ENCODE results near the gene PIP4K2A.

Gene PIP4K2A

GRCh38 chr10:22712956-22713852, 1.2 kb downstream of the PIP4K2A start:
- H2BK120ac ChIP-seq (ENCODE audit: low read depth, low read length) = no peak overlapping the region
- H2AK5ac ChIP-seq (ENCODE audit: low read length) = no peak overlapping the region
- H3K4me2 ChIP-seq (ENCODE audit: low read length) = peak overlapping the region; percentile 77
- WGBS (ENCODE audit: extremely low coverage, insufficient coverage, low lambda C conversion rate) = no CpG with 5 or more reads among the region's 73 CpGs
- H2BK15ac ChIP-seq (replicated peaks; ENCODE audit: low read depth) = no peak overlapping the region
- peak overlapping the region; percentile 39 for H3K4me3 ChIP-seq (ENCODE audit: low read length)
- H3K27ac ChIP-seq (ENCODE audit: low read depth, low read length) = no peak overlapping the region
- H3K4ac ChIP-seq (ENCODE audit: low read depth, low read length) = no peak overlapping the region
- no peak overlapping the region for H3K18ac ChIP-seq (ENCODE audit: low read length)
- H3K23ac ChIP-seq (ENCODE audit: low read length) = no peak overlapping the region
- no peaks in the 10 kb centered on the region for H3K36me3 ChIP-seq (ENCODE audit: control insufficient read depth, insufficient read depth, low read length)
- DNase-seq = peak; percentile 70
- H2BK5ac ChIP-seq (ENCODE audit: low read length) = no peak overlapping the region
- H4K5ac ChIP-seq (ENCODE audit: low read length) = no peak overlapping the region
- peak overlapping the region; percentile 47 for H3K56ac ChIP-seq (ENCODE audit: low read length)
- no peak overlapping the region for H4K8ac ChIP-seq (ENCODE audit: low read depth, low read length)
- H3K79me1 ChIP-seq (ENCODE audit: low read length) = peaks cover 6% of the 10 kb centered on the region
- H3K79me2 ChIP-seq (ENCODE audit: control insufficient read depth, insufficient read depth, low read length) = peaks cover 17% of the 10 kb centered on the region
- H3K4me1 ChIP-seq (ENCODE audit: control insufficient read depth, low read depth, low read length) = peaks cover 2% of the 10 kb centered on the region
- peak overlapping the region; percentile 37 for H3K9ac ChIP-seq (ENCODE audit: low read length)
- H3K27me3 ChIP-seq (ENCODE audit: insufficient read depth, low read length, poor library complexity) = peaks cover 2% of the 10 kb centered on the region

GRCh38 chr10:22712211-22712955, 2.0 kb downstream of the PIP4K2A start:
- Histone ChIP-seq H3K9ac (ENCODE audit: low read length) (peak overlapping the region; percentile 24), H3K4me2 (ENCODE audit: low read length) (peak overlapping the region; percentile 43), H2BK15ac (replicated peaks; ENCODE audit: low read depth) (no peak overlapping the region), H3K56ac (ENCODE audit: low read length) (no peak overlapping the region), H3K36me3 (ENCODE audit: control insufficient read depth, insufficient read depth, low read length) (no peaks in the 10 kb centered on the region), H2BK5ac (ENCODE audit: low read length) (no peak overlapping the region), H3K4me3 (ENCODE audit: low read length) (no peak overlapping the region), H3K4me1 (ENCODE audit: control insufficient read depth, low read depth, low read length) (peaks cover 2% of the 10 kb centered on the region), H3K18ac (ENCODE audit: low read length) (no peak overlapping the region), H4K5ac (ENCODE audit: low read length) (no peak overlapping the region), H3K79me1 (ENCODE audit: low read length) (peaks cover 10% of the 10 kb centered on the region), H2BK120ac (ENCODE audit: low read depth, low read length) (no peak overlapping the region), H2AK5ac (ENCODE audit: low read length) (no peak overlapping the region), H3K23ac (ENCODE audit: low read length) (no peak overlapping the region), H3K27ac (ENCODE audit: low read depth, low read length) (no peak overlapping the region), H3K27me3 (ENCODE audit: insufficient read depth, low read length, poor library complexity) (peaks cover 2% of the 10 kb centered on the region), H4K8ac (ENCODE audit: low read depth, low read length) (no peak overlapping the region), H3K4ac (ENCODE audit: low read depth, low read length) (no peak overlapping the region), H3K79me2 (ENCODE audit: control insufficient read depth, insufficient read depth, low read length) (peaks cover 22% of the 10 kb centered on the region)
- no CpG with 5 or more reads among the region's 8 CpGs for WGBS (ENCODE audit: extremely low coverage, insufficient coverage, low lambda C conversion rate)
- no peak for DNase-seq

DNA sequence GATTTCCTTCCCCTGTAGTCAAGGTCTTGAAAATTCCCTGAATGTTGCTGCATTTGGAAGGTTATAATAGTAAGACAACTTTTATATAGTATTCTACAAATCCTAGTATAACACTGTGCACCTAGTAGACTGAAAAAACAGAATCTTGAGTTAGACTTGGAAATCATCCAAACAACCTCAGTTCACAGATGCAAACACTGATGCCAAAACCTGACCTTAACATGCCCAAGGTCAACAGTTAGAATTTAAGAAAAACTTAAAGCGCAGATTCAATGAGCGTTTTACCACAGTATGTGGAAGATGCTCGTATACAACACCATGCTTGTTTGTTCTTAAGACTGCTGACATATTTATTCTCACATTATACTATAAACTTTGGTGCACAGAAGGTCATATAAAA, 3.0 kb downstream of the PIP4K2A start:
- Histone ChIP-seq H3K4me3 (ENCODE audit: low read length) (no peak overlapping the region), H3K18ac (ENCODE audit: low read length) (no peak overlapping the region), H3K79me1 (ENCODE audit: low read length) (peaks cover 10% of the 10 kb centered on the region), H3K23ac (ENCODE audit: low read length) (no peak overlapping the region), H3K36me3 (ENCODE audit: control insufficient read depth, insufficient read depth, low read length) (no peaks in the 10 kb centered on the region), H2AK5ac (ENCODE audit: low read length) (no peak overlapping the region), H2BK120ac (ENCODE audit: low read depth, low read length) (no peak overlapping the region), H3K4ac (ENCODE audit: low read depth, low read length) (no peak overlapping the region), H3K27me3 (ENCODE audit: insufficient read depth, low read length, poor library complexity) (peaks cover 2% of the 10 kb centered on the region), H4K5ac (ENCODE audit: low read length) (no peak overlapping the region), H4K8ac (ENCODE audit: low read depth, low read length) (no peak overlapping the region), H3K4me1 (ENCODE audit: control insufficient read depth, low read depth, low read length) (peaks cover 2% of the 10 kb centered on the region), H3K9ac (ENCODE audit: low read length) (no peak overlapping the region), H3K27ac (ENCODE audit: low read depth, low read length) (no peak overlapping the region), H2BK15ac (replicated peaks; ENCODE audit: low read depth) (no peak overlapping the region), H3K4me2 (ENCODE audit: low read length) (no peak overlapping the region), H3K79me2 (ENCODE audit: control insufficient read depth, insufficient read depth, low read length) (peaks cover 22% of the 10 kb centered on the region), H3K56ac (ENCODE audit: low read length) (no peak overlapping the region), H2BK5ac (ENCODE audit: low read length) (no peak overlapping the region)
- no CpG with 5 or more reads among the region's 3 CpGs for WGBS (ENCODE audit: extremely low coverage, insufficient coverage, low lambda C conversion rate)
- no peak for DNase-seq

- Histone ChIP-seq H3K27me3 (ENCODE audit: insufficient read depth, low read length, poor library complexity) (peaks cover 2% of the 10 kb centered on the region), H3K79me2 (ENCODE audit: control insufficient read depth, insufficient read depth, low read length) (peaks cover 22% of the 10 kb centered on the region), H2BK120ac (ENCODE audit: low read depth, low read length) (no peak overlapping the region), H3K23ac (ENCODE audit: low read length) (no peak overlapping the region), H3K79me1 (ENCODE audit: low read length) (peaks cover 14% of the 10 kb centered on the region), H2BK5ac (ENCODE audit: low read length) (no peak overlapping the region), H4K8ac (ENCODE audit: low read depth, low read length) (no peak overlapping the region), H3K18ac (ENCODE audit: low read length) (no peak overlapping the region), H3K4me1 (ENCODE audit: control insufficient read depth, low read depth, low read length) (peaks cover 2% of the 10 kb centered on the region), H2AK5ac (ENCODE audit: low read length) (no peak overlapping the region), H2BK15ac (replicated peaks; ENCODE audit: low read depth) (no peak overlapping the region), H3K4me2 (ENCODE audit: low read length) (no peak overlapping the region), H4K5ac (ENCODE audit: low read length) (no peak overlapping the region), H3K36me3 (ENCODE audit: control insufficient read depth, insufficient read depth, low read length) (no peaks in the 10 kb centered on the region), H3K4me3 (ENCODE audit: low read length) (no peak overlapping the region), H3K27ac (ENCODE audit: low read depth, low read length) (no peak overlapping the region), H3K9ac (ENCODE audit: low read length) (no peak overlapping the region), H3K56ac (ENCODE audit: low read length) (no peak overlapping the region), H3K4ac (ENCODE audit: low read depth, low read length) (no peak overlapping the region)
- no CpG with 5 or more reads among the region's 10 CpGs for WGBS (ENCODE audit: extremely low coverage, insufficient coverage, low lambda C conversion rate)
- no peak for DNase-seq
These were observed 4.1 kb downstream of the PIP4K2A start for GRCh38 chr10:22710139-22710745.

GRCh38 chr10:22708772-22709171, 5.6 kb downstream of the PIP4K2A start:
- no CpG with 5 or more reads among the region's 1 CpG for WGBS (ENCODE audit: extremely low coverage, insufficient coverage, low lambda C conversion rate)

More at GRCh38 chr10:22708772-22709171, 5.6 kb downstream of the PIP4K2A start:
- H3K23ac ChIP-seq (ENCODE audit: low read length) = no peak overlapping the region
- H4K8ac ChIP-seq (ENCODE audit: low read depth, low read length) = no peak overlapping the region
- H2BK15ac ChIP-seq (replicated peaks; ENCODE audit: low read depth) = no peak overlapping the region
- H3K27me3 ChIP-seq (ENCODE audit: insufficient read depth, low read length, poor library complexity) = no peaks in the 10 kb centered on the region
- no peak overlapping the region for H4K5ac ChIP-seq (ENCODE audit: low read length)
- no peaks in the 10 kb centered on the region for H3K36me3 ChIP-seq (ENCODE audit: control insufficient read depth, insufficient read depth, low read length)
- H3K4ac ChIP-seq (ENCODE audit: low read depth, low read length) = no peak overlapping the region
- no peak overlapping the region for H2BK120ac ChIP-seq (ENCODE audit: low read depth, low read length)
- peaks cover 2% of the 10 kb centered on the region for H3K4me1 ChIP-seq (ENCODE audit: control insufficient read depth, low read depth, low read length)
- no peak overlapping the region for H2AK5ac ChIP-seq (ENCODE audit: low read length)
- peaks cover 16% of the 10 kb centered on the region for H3K79me1 ChIP-seq (ENCODE audit: low read length)
- H3K56ac ChIP-seq (ENCODE audit: low read length) = no peak overlapping the region
- no peak overlapping the region for H2BK5ac ChIP-seq (ENCODE audit: low read length)
- no peak overlapping the region for H3K18ac ChIP-seq (ENCODE audit: low read length)
- H3K4me3 ChIP-seq (ENCODE audit: low read length) = no peak overlapping the region
- no peak overlapping the region for H3K9ac ChIP-seq (ENCODE audit: low read length)
- peaks cover 25% of the 10 kb centered on the region for H3K79me2 ChIP-seq (ENCODE audit: control insufficient read depth, insufficient read depth, low read length)
- H3K27ac ChIP-seq (ENCODE audit: low read depth, low read length) = no peak overlapping the region
- no peak for DNase-seq
- H3K4me2 ChIP-seq (ENCODE audit: low read length) = no peak overlapping the region
